ENCODE measurements around the gene SFRP4. TPM values are rescaled to one million over a fixed set of nuclear protein-coding genes. Genes with fewer than 3 reads are reported as not detected.

SFRP4 gene
- total RNA-seq, 1 experiment from 2014 or later = not detected

GRCh38 chr7:37893359-37893758 lies 23.3 kb downstream of the SFRP4 start:
- Histone ChIP-seq H3K9me3 (ENCODE audit: insufficient read depth, low read depth) (no peaks in the 10 kb centered on the region), H2AFZ (no peak overlapping the region), H3K27me3 (ENCODE audit: insufficient read depth, low read depth) (no peaks in the 10 kb centered on the region; the same call in 1 of the 2 replicates), H3F3A (ENCODE audit: insufficient read depth, low read depth) (no peaks in the 10 kb centered on the region), H3K36me3 (ENCODE audit: low read depth) (no peaks in the 10 kb centered on the region), H3K4me2 (no peak overlapping the region), H3K4me3 (no peak overlapping the region), H3K27ac (no peak overlapping the region), H3K4me1 (replicated peaks; ENCODE audit: insufficient read depth) (no peaks in the 10 kb centered on the region), H3K9me2 (ENCODE audit: insufficient read depth) (peaks cover 7% of the 10 kb centered on the region), H4K20me1 (ENCODE audit: insufficient read depth) (no peaks in the 10 kb centered on the region), H3K79me2 (ENCODE audit: low read depth) (no peaks in the 10 kb centered on the region)
- no TSS peak for BruUV-seq (replicated peaks)
- intact Hi-C loops (cut with micrococcal nuclease; ENCODE audit: unreplicated experiment) = no loop called here
- DNase-seq = no peak
- TF ChIP-seq, protein P1, sequence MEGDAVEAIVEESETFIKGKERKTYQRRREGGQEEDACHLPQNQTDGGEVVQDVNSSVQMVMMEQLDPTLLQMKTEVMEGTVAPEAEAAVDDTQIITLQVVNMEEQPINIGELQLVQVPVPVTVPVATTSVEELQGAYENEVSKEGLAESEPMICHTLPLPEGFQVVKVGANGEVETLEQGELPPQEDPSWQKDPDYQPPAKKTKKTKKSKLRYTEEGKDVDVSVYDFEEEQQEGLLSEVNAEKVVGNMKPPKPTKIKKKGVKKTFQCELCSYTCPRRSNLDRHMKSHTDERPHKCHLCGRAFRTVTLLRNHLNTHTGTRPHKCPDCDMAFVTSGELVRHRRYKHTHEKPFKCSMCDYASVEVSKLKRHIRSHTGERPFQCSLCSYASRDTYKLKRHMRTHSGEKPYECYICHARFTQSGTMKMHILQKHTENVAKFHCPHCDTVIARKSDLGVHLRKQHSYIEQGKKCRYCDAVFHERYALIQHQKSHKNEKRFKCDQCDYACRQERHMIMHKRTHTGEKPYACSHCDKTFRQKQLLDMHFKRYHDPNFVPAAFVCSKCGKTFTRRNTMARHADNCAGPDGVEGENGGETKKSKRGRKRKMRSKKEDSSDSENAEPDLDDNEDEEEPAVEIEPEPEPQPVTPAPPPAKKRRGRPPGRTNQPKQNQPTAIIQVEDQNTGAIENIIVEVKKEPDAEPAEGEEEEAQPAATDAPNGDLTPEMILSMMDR (conservative IDR thresholded peaks at IDR 0.05) = no peak
- TF ChIP-seq EZH2 (IDR thresholded peaks at IDR 0.05; ENCODE audit: low read depth) = no peak
- ChIA-PET CTCF (no interaction called here), POLR2A (ENCODE audit: unreplicated experiment) (no interaction called here)

DNA sequence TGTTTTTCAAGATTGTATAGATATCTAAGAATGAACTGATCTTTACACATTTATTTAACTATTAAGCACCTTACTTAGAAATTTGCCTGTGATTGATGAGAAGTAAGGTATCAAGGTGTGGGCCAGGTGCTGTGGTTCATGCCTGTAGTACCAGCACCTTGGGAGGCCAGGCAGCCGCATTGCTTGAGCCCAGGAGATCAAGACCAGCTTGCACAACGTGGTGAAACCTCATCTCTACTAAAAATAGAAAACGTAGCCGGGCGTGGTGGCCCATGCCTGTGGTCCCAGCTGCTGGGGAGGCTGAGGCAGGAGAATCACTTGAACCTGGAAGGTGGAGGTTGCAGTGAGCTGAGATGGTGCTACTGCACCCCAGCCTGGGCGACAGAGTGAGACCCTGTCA lies 34.5 kb downstream of the SFRP4 start:
- H3F3A ChIP-seq (ENCODE audit: insufficient read depth, low read depth) = no peaks in the 10 kb centered on the region
- no peaks in the 10 kb centered on the region; the same call in 1 of the 2 replicates for H3K9me2 ChIP-seq (ENCODE audit: insufficient read depth)
- H2AFZ ChIP-seq = no peak overlapping the region
- no peak overlapping the region for H3K27ac ChIP-seq
- intact Hi-C loops (cut with micrococcal nuclease; ENCODE audit: unreplicated experiment) = no loop called here
- H3K27me3 ChIP-seq (ENCODE audit: insufficient read depth, low read depth) = 0 out of 2 replicates have a peak, but pooled peaks cover 1% of the 10 kb centered on the region
- H3K4me3 ChIP-seq = no peak overlapping the region
- no TSS peak for BruUV-seq (replicated peaks)
- no peaks in the 10 kb centered on the region for H4K20me1 ChIP-seq (ENCODE audit: insufficient read depth)
- DNase-seq = no peak
- no peak for TF ChIP-seq EZH2 (IDR thresholded peaks at IDR 0.05; ENCODE audit: low read depth)
- TF ChIP-seq, protein P1 (conservative IDR thresholded peaks at IDR 0.05) = no peak
- ChIA-PET CTCF (no interaction called here), POLR2A (ENCODE audit: unreplicated experiment) (no interaction called here)
- no peaks in the 10 kb centered on the region for H3K36me3 ChIP-seq (ENCODE audit: low read depth)
- no peaks in the 10 kb centered on the region for H3K79me2 ChIP-seq (ENCODE audit: low read depth)
- no peak overlapping the region for H3K4me2 ChIP-seq
- H3K9me3 ChIP-seq (ENCODE audit: insufficient read depth, low read depth) = no peaks in the 10 kb centered on the region
- no peaks in the 10 kb centered on the region for H3K4me1 ChIP-seq (replicated peaks; ENCODE audit: insufficient read depth)

Other genes with a start within 250 kb of the SFRP4 start
- not detected in 2 replicates for gene GPR141, start 233.1 kb downstream of the SFRP4 start, total RNA-seq (2021)
- gene NME8, start 68.2 kb downstream of the SFRP4 start, total RNA-seq (2021) = not detected in 2 replicates
- 3.3 and 5.4 TPM in 2 replicates for gene EPDR1, start 3.8 kb upstream of the SFRP4 start, total RNA-seq (2021)

Measured in PC-9 (cell line).